ENCODE results near the gene OTUB2. TPM values are rescaled to one million over a fixed set of nuclear protein-coding genes. Genes with fewer than 3 reads are reported as not detected.

OTUB2 gene
- total RNA-seq, 1 donor from 2014 or later, result 6.8 TPM

DNA sequence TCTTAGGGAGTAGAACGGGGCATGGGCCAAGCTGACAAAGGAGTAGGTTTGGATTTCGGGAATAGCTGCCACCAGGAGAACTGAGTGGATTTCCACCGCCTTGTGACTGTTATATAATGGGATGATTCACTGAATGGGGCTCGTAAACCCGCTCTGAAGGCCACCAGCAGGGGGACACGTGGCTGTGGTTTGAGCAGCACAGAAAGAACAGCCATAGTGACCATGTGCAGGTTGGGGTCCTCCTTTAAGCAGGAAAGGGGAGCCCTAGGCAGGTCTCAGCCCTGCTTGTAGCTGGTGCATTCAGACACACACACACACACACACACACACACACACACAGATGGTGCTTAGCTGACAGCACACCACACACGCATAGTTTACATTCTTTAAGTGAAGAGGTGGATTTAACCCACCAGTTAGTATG lies 41.1 kb upstream of the OTUB2 start:
- H3K4me2 ChIP-seq, result no peak overlapping the region
- no peaks in the 10 kb centered on the region for H3K79me2 ChIP-seq (ENCODE audit: low read depth)
- DNase-seq (ENCODE audit: low spot score), result peak; percentile 65
- H3K4me3 ChIP-seq, result no peak overlapping the region
- no peak overlapping the region for H3K27ac ChIP-seq
- Mint-ChIP-seq H3K27ac (peak overlapping the region; percentile 43), H3K36me3 (no peaks in the 10 kb centered on the region), H3K9me3 (no peaks in the 10 kb centered on the region), H3K27me3 (ENCODE audit: insufficient read depth, low read depth) (peaks cover 9% of the 10 kb centered on the region), H3K4me3 (no peak overlapping the region), H3K4me1 (peaks cover 38% of the 10 kb centered on the region)
- TF ChIP-seq, protein P1, sequence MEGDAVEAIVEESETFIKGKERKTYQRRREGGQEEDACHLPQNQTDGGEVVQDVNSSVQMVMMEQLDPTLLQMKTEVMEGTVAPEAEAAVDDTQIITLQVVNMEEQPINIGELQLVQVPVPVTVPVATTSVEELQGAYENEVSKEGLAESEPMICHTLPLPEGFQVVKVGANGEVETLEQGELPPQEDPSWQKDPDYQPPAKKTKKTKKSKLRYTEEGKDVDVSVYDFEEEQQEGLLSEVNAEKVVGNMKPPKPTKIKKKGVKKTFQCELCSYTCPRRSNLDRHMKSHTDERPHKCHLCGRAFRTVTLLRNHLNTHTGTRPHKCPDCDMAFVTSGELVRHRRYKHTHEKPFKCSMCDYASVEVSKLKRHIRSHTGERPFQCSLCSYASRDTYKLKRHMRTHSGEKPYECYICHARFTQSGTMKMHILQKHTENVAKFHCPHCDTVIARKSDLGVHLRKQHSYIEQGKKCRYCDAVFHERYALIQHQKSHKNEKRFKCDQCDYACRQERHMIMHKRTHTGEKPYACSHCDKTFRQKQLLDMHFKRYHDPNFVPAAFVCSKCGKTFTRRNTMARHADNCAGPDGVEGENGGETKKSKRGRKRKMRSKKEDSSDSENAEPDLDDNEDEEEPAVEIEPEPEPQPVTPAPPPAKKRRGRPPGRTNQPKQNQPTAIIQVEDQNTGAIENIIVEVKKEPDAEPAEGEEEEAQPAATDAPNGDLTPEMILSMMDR (IDR thresholded peaks at IDR 0.05), result peak; percentile 64
- TF ChIP-seq EZH2phosphoT487 (IDR thresholded peaks at IDR 0.05), result no peak
- no peaks in the 10 kb centered on the region for H3K9me3 ChIP-seq (ENCODE audit: low read depth)
- H4K20me1 ChIP-seq (ENCODE audit: low read depth), result no peaks in the 10 kb centered on the region
- H3F3A ChIP-seq (ENCODE audit: low read depth), result peaks cover 9% of the 10 kb centered on the region
- peaks cover 15% of the 10 kb centered on the region for H3K4me1 ChIP-seq
- no peaks in the 10 kb centered on the region for H3K27me3 ChIP-seq
- H3K9ac ChIP-seq, result no peak overlapping the region
- no peaks in the 10 kb centered on the region for H3K36me3 ChIP-seq
- no peak overlapping the region for H2AFZ ChIP-seq (replicated peaks)

DNA sequence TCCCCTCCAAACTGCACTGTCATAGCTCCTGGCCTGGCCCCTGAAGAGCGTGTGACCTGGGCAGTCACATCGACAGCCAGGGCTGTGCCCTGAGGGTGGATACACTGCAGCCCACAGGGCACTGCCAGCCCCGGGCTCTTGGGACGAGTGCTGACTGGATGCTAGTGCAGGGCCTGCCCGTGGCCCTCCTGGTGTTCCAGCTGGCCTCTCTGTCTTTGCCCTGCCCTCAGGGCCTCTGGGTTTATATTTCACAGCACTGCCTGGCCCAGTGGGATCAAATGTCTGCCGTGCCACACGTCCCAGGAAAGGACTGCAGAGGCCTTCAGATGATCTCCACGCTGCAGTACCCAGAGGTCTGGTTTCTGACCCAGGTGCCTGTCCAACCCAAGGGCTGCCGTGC lies 39.2 kb upstream of the OTUB2 start:
- Histone ChIP-seq H3K36me3 (no peaks in the 10 kb centered on the region), H3K9ac (no peak overlapping the region), H3F3A (ENCODE audit: low read depth) (peaks cover 7% of the 10 kb centered on the region), H3K27me3 (no peaks in the 10 kb centered on the region), H4K20me1 (ENCODE audit: low read depth) (no peaks in the 10 kb centered on the region), H3K4me1 (peaks cover 13% of the 10 kb centered on the region), H2AFZ (replicated peaks) (no peak overlapping the region), H3K4me2 (no peak overlapping the region), H3K9me3 (ENCODE audit: low read depth) (no peaks in the 10 kb centered on the region), H3K27ac (no peak overlapping the region), H3K79me2 (ENCODE audit: low read depth) (no peaks in the 10 kb centered on the region), H3K4me3 (no peak overlapping the region)
- Mint-ChIP-seq H3K27me3 (ENCODE audit: insufficient read depth, low read depth) (peaks cover 10% of the 10 kb centered on the region), H3K4me1 (peaks cover 33% of the 10 kb centered on the region), H3K4me3 (no peak overlapping the region), H3K36me3 (no peaks in the 10 kb centered on the region), H3K27ac (peak overlapping the region; percentile 72), H3K9me3 (no peaks in the 10 kb centered on the region)
- TF ChIP-seq EZH2 (IDR thresholded peaks at IDR 0.05), result no peak
- TF ChIP-seq EZH2phosphoT487 (IDR thresholded peaks at IDR 0.05), result no peak
- TF ChIP-seq, protein P1 (IDR thresholded peaks at IDR 0.05), result no peak
- no peak for DNase-seq (ENCODE audit: low spot score)

DNA sequence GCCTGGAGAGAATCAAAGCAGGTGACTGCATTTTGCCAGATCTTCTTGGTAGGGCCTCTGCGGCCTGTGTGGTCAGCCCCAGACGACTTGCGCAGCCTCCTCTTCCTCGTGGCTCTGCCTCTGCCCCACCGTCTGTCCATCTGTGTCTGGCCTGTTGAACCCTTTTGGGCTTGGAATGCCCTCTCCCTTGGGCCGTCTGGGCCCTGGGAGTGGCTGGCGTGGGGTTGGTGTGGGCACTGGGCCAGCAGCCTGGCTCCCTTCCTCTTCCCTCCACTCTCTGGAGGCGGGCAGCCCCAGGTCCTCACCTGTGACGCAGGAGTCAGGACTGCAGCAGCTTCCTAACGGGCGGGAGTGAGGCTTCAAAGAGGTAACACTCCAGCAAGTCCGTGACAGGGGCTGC lies 38.8 kb upstream of the OTUB2 start:
- Histone ChIP-seq H3K9ac (no peak overlapping the region), H3K27ac (no peak overlapping the region), H3K79me2 (ENCODE audit: low read depth) (no peaks in the 10 kb centered on the region), H3K4me2 (no peak overlapping the region), H3K4me3 (no peak overlapping the region), H3K27me3 (no peaks in the 10 kb centered on the region), H3F3A (ENCODE audit: low read depth) (peaks cover 2% of the 10 kb centered on the region), H2AFZ (replicated peaks) (no peak overlapping the region), H3K9me3 (ENCODE audit: low read depth) (no peaks in the 10 kb centered on the region), H3K36me3 (no peaks in the 10 kb centered on the region), H3K4me1 (peaks cover 9% of the 10 kb centered on the region), H4K20me1 (ENCODE audit: low read depth) (no peaks in the 10 kb centered on the region)
- no peak overlapping the region for H3K27ac Mint-ChIP-seq
- no peaks in the 10 kb centered on the region for H3K9me3 Mint-ChIP-seq
- no peak overlapping the region for H3K4me3 Mint-ChIP-seq
- peaks cover 30% of the 10 kb centered on the region for H3K4me1 Mint-ChIP-seq
- TF ChIP-seq EZH2 (IDR thresholded peaks at IDR 0.05), result no peak
- TF ChIP-seq EZH2phosphoT487 (IDR thresholded peaks at IDR 0.05), result no peak
- no peak for DNase-seq (ENCODE audit: low spot score)
- peaks cover 9% of the 10 kb centered on the region for H3K27me3 Mint-ChIP-seq (ENCODE audit: insufficient read depth, low read depth)
- H3K36me3 Mint-ChIP-seq, result no peaks in the 10 kb centered on the region

DNA sequence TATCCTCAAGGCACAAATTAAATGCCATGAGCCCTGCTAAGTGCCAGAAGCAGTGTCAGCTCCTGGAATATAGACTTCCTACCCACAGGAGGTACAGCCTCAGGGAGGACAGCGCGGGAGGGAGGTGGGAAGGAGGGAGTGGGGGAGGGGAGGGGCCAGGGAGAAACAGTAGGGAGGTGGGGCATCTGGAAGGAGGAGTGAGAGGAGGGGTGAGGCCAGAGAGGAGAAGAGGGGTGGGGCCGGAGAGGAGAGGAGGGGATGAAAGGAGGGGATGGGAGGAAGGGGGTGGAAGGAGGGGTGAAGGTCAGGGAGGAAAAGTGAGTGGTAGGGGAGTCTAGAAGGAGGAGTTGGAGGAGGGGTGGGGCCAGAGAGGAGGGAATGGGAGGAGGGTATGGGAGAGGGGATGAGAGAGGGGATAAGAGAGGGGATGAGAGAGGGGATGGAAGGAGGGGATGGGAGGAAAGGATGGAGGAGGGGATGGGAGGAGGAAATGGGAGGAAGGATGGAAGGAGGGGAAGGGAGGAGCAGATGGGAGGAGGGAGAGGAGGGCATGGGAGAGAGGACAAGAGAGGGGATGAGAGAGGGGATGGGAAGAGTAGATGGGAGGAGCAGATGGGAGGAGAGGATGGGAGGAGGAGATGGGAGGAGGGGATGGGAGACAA lies 38.2 kb upstream of the OTUB2 start:
- H3K9me3 ChIP-seq (ENCODE audit: low read depth), result no peaks in the 10 kb centered on the region
- Mint-ChIP-seq H3K27me3 (ENCODE audit: insufficient read depth, low read depth) (peaks cover 9% of the 10 kb centered on the region), H3K4me3 (no peak overlapping the region), H3K36me3 (no peaks in the 10 kb centered on the region), H3K27ac (no peak overlapping the region), H3K9me3 (no peaks in the 10 kb centered on the region), H3K4me1 (peaks cover 29% of the 10 kb centered on the region)
- DNase-seq (ENCODE audit: low spot score), result no peak
- peaks cover 5% of the 10 kb centered on the region for H3K4me1 ChIP-seq
- no peak overlapping the region for H2AFZ ChIP-seq (replicated peaks)
- no peaks in the 10 kb centered on the region for H3K79me2 ChIP-seq (ENCODE audit: low read depth)
- H4K20me1 ChIP-seq (ENCODE audit: low read depth), result no peaks in the 10 kb centered on the region
- TF ChIP-seq EZH2phosphoT487 (IDR thresholded peaks at IDR 0.05) (no peak), EZH2 (IDR thresholded peaks at IDR 0.05) (no peak)
- TF ChIP-seq, protein P1 (IDR thresholded peaks at IDR 0.05), result no peak
- H3K4me3 ChIP-seq, result no peak overlapping the region
- H3K27me3 ChIP-seq, result no peaks in the 10 kb centered on the region
- H3F3A ChIP-seq (ENCODE audit: low read depth), result no peaks in the 10 kb centered on the region
- H3K9ac ChIP-seq, result no peak overlapping the region
- H3K27ac ChIP-seq, result no peak overlapping the region
- no peaks in the 10 kb centered on the region for H3K36me3 ChIP-seq
- no peak overlapping the region for H3K4me2 ChIP-seq
